Thymus (tissue), 11 donors: ENCODE data around the gene STPG1. TPM values are rescaled to one million over a fixed set of nuclear protein-coding genes. Genes with fewer than 3 reads are reported as not detected.

Experiments used
- DNase-seq, 9 donors: peaks; one replicate each; pipeline ENCODE4 v3.0.0-alpha.2; 2013; ENCODE audit warnings: low spot score in 9 of 9, low read depth in 6 of 9, missing footprints in 1 of 9
- H3K27ac ChIP-seq, 2 donors: one replicate each; pipeline ENCODE4 v1.5.1; 2013; ENCODE audit warnings: control low read depth in 1 of 2, low read depth in 1 of 2, low read length in 1 of 2, mild to moderate bottlenecking in 1 of 2, moderate library complexity in 1 of 2
- H3K27me3 ChIP-seq, 2 donors: one replicate each; pipeline ENCODE4 v1.5.1; 2013; ENCODE audit warnings: low read length in 1 of 2; ENCODE audit not compliant: control insufficient read depth in 2 of 2, insufficient read depth in 1 of 2
- H3K36me3 ChIP-seq, 2 donors: one replicate each; pipeline ENCODE4 v1.5.1; 2013; ENCODE audit warnings: low read length in 1 of 2, mild to moderate bottlenecking in 1 of 2, moderate library complexity in 1 of 2; ENCODE audit not compliant: control insufficient read depth in 2 of 2, insufficient read depth in 2 of 2
- H3K4me1 ChIP-seq, 2 donors: one replicate each; pipeline ENCODE4 v1.5.1; 2013; ENCODE audit warnings: low read length in 2 of 2; ENCODE audit not compliant: control insufficient read depth in 2 of 2, insufficient read depth in 2 of 2
- H3K4me3 ChIP-seq, 2 donors: one replicate each; pipeline ENCODE4 v1.5.1; 2013; ENCODE audit warnings: low read length in 2 of 2, control low read depth in 1 of 2, mild to moderate bottlenecking in 1 of 2
- H3K9me3 ChIP-seq, 2 donors: one replicate each; pipeline ENCODE4 v1.5.1; 2013; ENCODE audit warnings: low read length in 1 of 2, mild to moderate bottlenecking in 1 of 2; ENCODE audit not compliant: control insufficient read depth in 2 of 2, insufficient read depth in 1 of 2
- WGBS: extraction: QIAGEN DNeasy Blood & Tissue Kit; methylation state at CpG from one replicate; pipeline ENCODE4 v1.1.7; 2013; 5-methylcytosine and 5-hydroxymethylcytosine counted together
- polyA plus RNA-seq: library from polyadenylated mRNA; stranded (reverse); fragments of 200-250 nt; gene quantifications from one replicate; pipeline ENCODE4 v1.2.3, GENCODE V29; 2013
- total RNA-seq: library from RNA; stranded (reverse); fragments of 120-200 nt; gene quantifications from one replicate; pipeline ENCODE4 v1.2.4, GENCODE V29; 2013
- donor health status: healthy.

Gene STPG1
- total and polyA plus RNA-seq, 2 donors: 3.3 to 3.5 TPM

DNA sequence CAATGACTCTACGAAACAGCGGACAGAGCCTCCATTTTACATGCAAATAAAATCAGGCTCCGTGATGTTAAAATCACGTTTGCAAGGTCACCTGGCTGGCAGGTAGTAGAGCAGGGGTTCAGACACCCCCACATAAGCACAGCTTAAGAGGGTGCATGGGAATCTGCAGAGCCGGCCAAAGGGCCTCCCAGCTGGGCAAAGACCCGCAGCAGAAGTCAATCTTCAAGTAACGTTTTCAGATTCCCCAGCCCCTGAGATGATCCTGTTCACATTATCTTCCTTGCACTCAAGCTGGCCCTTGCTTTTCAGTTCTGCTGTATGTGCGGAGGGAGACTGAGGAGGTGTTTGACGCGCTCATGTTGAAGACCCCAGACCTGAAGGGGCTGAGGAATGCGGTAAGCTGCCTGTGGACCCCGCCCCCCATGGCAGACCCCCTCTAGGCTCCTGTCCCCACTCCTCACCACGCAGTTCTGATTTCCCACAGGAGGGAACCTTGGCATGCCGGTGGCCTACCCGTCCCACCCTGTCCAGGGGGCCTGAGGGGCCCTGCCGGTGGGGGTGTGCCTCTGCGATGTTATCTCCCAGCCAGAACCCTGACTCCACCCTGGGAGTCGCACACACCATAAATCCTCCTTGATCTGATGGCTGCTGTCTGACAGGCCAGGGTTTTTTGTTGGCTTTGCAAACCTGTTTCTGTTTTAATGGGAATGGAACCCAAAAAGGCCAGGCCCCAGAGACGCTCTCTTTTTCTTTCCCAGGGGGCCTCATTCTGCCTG is 66.2 kb downstream of the STPG1 start:
- Histone ChIP-seq H3K4me3 (no peak overlapping the region), H3K27ac (no peak overlapping the region), H3K9me3 (no peaks in the 10 kb centered on the region), H3K4me1 (peaks cover 0 to 12% of the 10 kb centered on the region in 2 donors), H3K27me3 (peaks cover 0 to 17% of the 10 kb centered on the region in 2 donors), H3K36me3 (no peaks in the 10 kb centered on the region)
- WGBS: 94% methylated on average over 19 of the region's 19 CpGs
- DNase-seq: no peak

DNA sequence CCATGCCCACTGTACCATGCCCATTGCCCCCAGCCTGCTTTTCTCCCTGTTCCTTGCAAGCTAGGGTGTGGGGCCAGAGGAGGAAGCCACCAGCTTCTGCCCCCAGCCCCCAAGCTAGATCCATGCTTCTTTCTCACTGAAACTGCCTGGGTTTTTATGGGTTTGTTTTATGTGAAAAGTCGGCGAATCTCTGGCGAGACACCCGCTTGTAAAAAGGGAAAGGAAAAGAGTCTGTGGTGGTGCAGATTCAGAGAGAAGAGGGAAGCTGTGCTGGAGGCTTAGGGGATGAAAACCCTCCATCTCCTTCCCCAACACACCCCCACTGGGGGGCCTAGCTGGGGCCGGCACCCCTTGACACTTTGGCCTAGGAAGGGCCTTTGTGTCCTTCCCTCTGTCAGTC is 68.2 kb downstream of the STPG1 start:
- Histone ChIP-seq H3K9me3 (no peaks in the 10 kb centered on the region), H3K27ac (no peak overlapping the region), H3K4me1 (no peaks in the 10 kb centered on the region), H3K27me3 (peaks cover 0 to 22% of the 10 kb centered on the region in 2 donors), H3K4me3 (no peak overlapping the region), H3K36me3 (no peaks in the 10 kb centered on the region)
- WGBS: 43% methylated on average over 5 of the region's 5 CpGs
- DNase-seq: no peak

DNA sequence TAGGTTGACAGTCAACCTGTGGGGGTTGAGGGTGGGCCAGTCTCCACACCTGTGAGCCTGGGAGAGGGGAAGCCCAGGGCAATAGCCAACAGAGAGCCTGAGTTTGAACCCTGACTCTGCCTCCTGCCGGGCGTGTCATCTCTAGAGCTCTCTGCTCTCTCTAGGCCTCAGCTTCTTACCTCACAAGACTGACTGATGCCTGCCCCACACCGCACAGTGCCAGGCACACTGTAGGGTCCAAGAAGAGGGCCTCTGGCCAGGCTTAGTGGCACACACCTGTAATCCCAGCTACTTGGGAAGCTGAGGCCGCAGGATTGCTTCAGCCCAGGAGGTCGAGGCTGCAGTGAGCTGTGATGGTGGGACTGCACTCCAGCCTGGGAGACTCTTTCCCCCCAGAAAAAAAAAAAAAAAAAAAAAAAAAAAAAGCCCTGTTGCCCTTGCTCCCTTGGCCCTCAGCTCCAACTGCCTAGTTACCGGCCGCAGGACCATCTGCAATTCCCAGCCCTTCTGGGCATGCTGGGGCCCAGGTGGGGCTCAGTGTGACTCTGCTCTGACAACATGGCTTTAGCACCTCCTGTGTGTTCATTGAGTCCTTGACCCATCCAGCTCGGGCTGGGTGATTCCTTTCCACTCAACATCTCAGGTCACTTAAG is 69.4 kb downstream of the STPG1 start:
- Histone ChIP-seq H3K4me3 (no peak overlapping the region), H3K9me3 (no peaks in the 10 kb centered on the region), H3K36me3 (no peaks in the 10 kb centered on the region), H3K27me3 (peaks cover 0 to 22% of the 10 kb centered on the region in 2 donors), H3K4me1 (no peaks in the 10 kb centered on the region), H3K27ac (no peak overlapping the region)
- WGBS: 93% methylated on average over 8 of the region's 8 CpGs
- DNase-seq: no peak

DNA sequence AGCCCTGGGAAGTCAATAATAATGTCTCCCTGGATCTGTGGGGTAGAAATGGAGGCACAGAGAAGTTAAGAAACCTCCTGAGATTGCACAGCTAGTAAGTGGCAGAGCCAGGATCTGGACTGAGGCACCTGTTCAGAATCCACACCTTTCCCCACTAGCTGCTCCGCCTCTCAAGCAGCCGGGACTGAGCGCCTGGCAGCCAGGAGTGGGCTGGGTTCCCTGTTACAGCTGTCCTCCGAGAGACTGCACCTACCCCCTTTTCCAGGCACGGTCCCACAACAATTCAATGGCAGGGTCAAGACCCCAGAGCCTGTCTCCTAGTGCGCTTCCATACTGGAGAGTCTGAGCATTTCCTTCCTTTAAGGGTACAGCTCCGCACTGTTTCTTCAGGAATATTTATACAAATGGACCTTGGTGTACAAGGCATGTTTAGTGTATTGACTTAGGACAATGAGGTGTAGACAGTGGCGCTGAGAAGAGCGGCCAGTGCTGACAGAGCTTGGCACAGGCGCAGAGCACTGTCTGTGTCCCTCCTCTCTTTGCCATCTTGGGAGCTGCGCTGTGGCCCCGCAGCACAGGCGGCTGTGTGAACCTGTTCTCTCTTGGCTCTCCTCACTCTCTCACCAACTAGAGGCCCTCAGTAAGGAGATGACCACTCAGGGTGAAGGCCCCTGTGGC is 70.0 kb downstream of the STPG1 start:
- no peaks in the 10 kb centered on the region for H3K9me3 ChIP-seq
- DNase-seq: no peak
- peaks cover 0 to 22% of the 10 kb centered on the region in 2 donors for H3K27me3 ChIP-seq
- no peaks in the 10 kb centered on the region for H3K36me3 ChIP-seq
- H3K27ac ChIP-seq: no peak overlapping the region
- no peak overlapping the region for H3K4me3 ChIP-seq
- H3K4me1 ChIP-seq: no peaks in the 10 kb centered on the region
- WGBS: 97% methylated on average over 13 of the region's 13 CpGs

DNA sequence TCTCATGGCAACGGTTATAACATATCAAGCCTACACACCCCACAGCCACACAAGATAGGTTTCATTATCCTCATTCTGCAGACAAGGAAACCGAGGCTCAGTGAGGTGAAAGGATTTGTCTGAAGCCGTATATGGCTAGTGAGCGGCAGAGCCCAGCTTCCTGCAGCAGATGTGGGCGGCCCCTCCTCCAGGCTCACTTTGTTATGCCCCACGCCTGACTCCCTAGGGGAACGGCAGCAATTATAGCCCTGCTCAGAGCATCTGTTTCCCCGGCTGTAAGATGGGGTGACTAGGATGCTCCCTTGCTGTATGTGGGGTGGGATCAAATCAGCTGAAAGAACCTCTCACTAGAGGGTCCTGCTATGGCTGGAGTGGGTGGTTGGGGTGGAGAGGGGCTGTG is 72.3 kb downstream of the STPG1 start:
- Histone ChIP-seq H3K27ac (no peak overlapping the region), H3K4me1 (no peaks in the 10 kb centered on the region), H3K36me3 (no peaks in the 10 kb centered on the region), H3K27me3 (peaks cover 0 to 23% of the 10 kb centered on the region in 2 donors), H3K4me3 (no peak overlapping the region), H3K9me3 (no peaks in the 10 kb centered on the region)
- DNase-seq: no peak
- WGBS: 83% methylated on average over 8 of the region's 8 CpGs

DNA sequence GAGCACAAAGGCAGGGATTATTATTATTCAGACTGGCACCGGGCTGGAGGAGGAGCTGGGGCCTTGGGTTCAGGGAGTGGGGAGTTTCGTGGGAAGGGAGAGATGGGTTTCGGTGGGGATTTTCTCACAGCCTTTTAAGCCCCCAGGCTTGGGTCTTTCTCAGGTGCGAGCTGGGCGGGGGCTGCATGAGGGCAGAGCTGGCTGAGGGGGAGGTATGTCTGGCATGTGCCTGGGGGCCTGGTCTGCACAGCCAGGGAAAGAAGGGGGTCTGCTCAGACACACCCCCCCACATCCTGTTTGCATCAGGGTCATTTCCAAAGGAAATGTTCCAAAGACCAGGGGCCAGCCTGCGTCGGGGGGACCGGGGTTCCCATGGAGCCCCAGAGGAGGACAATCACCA is 72.8 kb downstream of the STPG1 start:
- peaks cover 0 to 21% of the 10 kb centered on the region in 2 donors for H3K27me3 ChIP-seq
- WGBS: 90% methylated on average over 8 of the region's 8 CpGs
- no peak overlapping the region for H3K27ac ChIP-seq
- no peaks in the 10 kb centered on the region for H3K9me3 ChIP-seq
- H3K36me3 ChIP-seq: no peaks in the 10 kb centered on the region
- DNase-seq: no peak
- H3K4me1 ChIP-seq: no peaks in the 10 kb centered on the region
- no peak overlapping the region for H3K4me3 ChIP-seq

DNA sequence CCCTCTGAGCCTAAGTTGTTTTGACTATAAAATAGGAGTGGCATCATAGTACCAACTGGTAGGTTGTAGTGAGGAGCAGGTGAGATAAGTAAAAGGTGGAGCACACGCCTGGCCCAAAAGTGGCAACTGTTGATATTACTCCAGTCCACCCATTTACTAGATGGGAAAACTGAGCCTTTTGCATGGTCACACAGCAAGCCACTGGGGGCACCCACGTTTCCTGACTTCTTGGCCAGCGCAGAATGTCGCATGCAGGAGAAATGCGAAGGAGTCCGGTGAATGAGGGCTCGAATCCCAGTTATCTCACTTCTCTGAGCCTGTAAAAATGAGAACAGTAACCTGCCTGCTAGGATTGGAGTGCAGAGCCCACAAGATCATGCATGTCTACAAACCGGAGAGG is 73.6 kb downstream of the STPG1 start:
- no peak for DNase-seq
- peaks cover 0 to 20% of the 10 kb centered on the region in 2 donors for H3K27me3 ChIP-seq
- no peak overlapping the region for H3K4me3 ChIP-seq
- WGBS: 95% methylated on average over 8 of the region's 8 CpGs
- H3K4me1 ChIP-seq: no peaks in the 10 kb centered on the region
- H3K36me3 ChIP-seq: no peaks in the 10 kb centered on the region
- H3K27ac ChIP-seq: no peak overlapping the region
- H3K9me3 ChIP-seq: no peaks in the 10 kb centered on the region

DNA sequence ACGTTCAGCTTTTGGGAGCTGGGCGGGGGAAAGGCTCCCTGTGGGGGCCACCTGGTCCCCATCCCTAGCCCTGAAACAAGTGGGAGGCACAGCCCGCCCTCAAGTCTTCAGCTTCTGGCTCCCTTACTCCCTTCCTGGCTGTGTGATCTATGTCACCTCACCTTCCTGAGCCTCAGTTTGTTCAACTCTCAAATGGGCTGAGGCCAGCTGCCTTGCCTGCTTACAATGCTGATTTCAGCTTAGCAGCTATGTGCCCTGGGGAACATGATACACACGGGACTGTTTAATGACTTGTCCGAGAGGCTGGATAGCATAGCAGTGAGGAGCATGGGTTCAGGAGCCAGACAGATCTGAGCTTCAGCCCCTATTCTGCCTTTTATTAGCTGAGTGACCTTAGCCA is 75.1 kb downstream of the STPG1 start:
- no peak overlapping the region for H3K27ac ChIP-seq
- H3K36me3 ChIP-seq: no peaks in the 10 kb centered on the region

DNA sequence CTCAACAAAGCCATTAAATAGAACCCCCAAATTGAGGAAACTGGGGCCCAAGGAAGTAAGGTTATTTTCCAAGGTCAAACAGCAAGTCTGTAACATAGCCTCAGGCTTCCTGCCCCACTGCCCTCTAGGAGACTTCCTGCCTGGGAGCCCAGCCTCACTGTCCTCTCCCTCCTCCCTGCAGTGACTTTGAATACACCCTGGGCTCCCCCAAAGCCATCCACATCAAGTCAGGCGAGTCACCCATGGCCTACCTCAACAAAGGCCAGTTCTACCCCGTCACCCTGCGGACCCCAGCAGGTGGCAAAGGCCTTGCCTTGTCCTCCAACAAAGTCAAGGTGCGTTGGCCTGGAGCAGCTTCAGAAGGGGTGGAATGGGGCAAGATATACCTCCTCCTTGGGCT is 76.1 kb downstream of the STPG1 start:
- H3K4me3 ChIP-seq: no peak overlapping the region
- no peak overlapping the region for H3K27ac ChIP-seq
- 97% methylated on average over 4 of the region's 4 CpGs for WGBS
- H3K27me3 ChIP-seq: peaks cover 0 to 12% of the 10 kb centered on the region in 2 donors
- no peaks in the 10 kb centered on the region for H3K4me1 ChIP-seq
- H3K9me3 ChIP-seq: no peaks in the 10 kb centered on the region
- DNase-seq: no peak
- H3K36me3 ChIP-seq: no peaks in the 10 kb centered on the region

More for the DNA sequence above, 75.1 kb downstream of the STPG1 start:
- Histone ChIP-seq H3K9me3 (no peaks in the 10 kb centered on the region), H3K4me1 (no peaks in the 10 kb centered on the region), H3K27me3 (peaks cover 0 to 16% of the 10 kb centered on the region in 2 donors), H3K4me3 (no peak overlapping the region)
- no peak for DNase-seq
- WGBS: 98% methylated on average over 5 of the region's 5 CpGs
